Measurements from ENCODE around the gene LHFPL3.

Gene LHFPL3

DNA sequence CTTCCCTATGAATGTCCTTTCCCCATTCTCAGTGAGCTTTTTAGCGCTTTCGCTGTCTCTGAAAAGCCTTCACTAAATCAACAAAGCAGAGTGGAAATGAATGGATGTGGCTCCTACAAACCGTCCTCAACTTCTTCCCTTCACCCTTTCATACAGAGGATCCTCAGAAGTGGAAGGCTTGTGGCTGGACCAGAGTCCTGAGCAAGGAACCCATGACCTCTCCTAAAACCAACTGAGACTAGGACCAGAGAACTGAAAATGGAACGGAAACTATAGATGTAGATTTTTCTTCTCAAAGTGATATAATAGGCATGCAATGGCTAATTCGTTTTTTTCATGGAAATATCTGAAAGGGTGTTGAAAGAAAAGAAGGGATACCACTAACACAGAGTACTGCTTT lies 122.5 kb downstream of the LHFPL3 start:
- DNase-seq: no peak
- in situ Hi-C loops (cut with HindIII; ENCODE audit: low pct_ligation_motif_present, low pct_unique_long_range_greater_than_20kb, low sequenced_read_pairs): no loop called here

DNA sequence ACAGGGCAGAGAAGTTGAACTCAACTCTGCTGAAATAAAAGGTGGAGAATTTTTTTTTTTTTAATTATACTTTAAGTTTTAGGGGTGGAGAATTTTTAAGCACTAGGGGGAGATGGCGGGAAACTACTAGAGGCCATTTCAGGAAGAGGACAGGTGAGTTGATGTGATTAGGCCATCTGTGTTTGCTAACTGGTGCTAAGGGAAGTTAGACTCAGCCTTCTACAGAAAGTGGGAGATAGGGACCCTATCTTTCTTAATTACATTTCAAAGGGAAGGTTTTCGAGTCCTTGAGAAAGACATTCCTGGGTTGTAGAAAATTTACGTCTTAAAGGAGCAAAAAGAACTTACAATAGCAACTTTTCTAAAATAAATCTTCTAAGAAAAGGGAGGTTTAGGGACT lies 124.8 kb downstream of the LHFPL3 start:
- in situ Hi-C loops (cut with HindIII; ENCODE audit: low pct_ligation_motif_present, low pct_unique_long_range_greater_than_20kb, low sequenced_read_pairs): no loop called here
- DNase-seq: no peak

DNA sequence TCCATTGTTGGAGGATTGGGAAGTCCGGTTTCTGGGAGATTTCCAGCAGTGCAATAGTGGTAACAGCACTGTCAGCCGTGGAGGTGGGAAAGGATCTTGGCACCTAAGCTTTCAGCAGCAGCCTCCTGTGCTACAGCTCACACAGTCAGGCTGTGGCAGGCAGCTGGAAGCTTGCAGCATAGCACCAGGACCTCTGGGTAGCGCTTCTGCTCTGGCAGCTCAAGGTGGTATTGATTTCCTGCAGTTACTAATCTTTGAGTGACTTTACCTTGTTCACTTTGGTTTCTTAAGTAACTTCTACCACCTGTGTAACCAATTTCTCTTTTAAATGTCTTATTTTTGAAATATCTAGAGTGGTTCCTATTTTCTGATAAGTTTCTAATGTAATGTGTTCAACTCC lies 130.5 kb downstream of the LHFPL3 start:
- no peak for DNase-seq
- in situ Hi-C loops (cut with HindIII; ENCODE audit: low pct_ligation_motif_present, low pct_unique_long_range_greater_than_20kb, low sequenced_read_pairs): no loop called here

DNA sequence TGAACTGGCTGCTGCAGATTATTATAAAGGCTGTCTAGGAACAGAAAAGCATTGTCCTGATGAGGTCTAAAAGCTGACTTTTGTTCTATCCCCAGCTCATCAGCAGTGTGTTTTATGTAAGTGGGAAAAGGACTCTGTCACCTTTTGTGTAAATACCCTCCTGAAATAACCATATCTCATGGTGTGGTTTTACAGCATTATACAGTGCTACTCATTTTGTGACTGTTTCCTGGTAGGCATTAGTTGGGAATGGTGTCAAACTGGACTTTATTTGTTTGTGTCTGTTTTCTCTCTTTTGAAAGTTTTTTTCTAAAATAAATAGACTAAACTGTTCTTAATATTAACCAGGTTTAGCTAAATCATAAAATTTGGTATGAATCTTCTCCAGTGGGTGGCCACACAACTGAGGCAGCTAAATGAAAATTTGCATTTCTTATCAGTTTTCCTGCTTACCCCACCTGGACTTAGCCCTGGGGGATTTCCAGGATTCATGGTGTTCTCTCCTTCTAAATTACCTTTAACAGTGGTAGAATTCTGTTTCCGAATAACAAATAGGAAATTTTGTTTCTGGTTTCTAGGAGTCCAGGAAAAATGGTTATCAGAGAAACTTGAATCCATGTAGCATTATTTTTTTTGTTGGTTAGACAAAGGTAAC lies 140.9 kb downstream of the LHFPL3 start:
- DNase-seq: no peak
- in situ Hi-C loops (cut with HindIII; ENCODE audit: low pct_ligation_motif_present, low pct_unique_long_range_greater_than_20kb, low sequenced_read_pairs): no loop called here

DNA sequence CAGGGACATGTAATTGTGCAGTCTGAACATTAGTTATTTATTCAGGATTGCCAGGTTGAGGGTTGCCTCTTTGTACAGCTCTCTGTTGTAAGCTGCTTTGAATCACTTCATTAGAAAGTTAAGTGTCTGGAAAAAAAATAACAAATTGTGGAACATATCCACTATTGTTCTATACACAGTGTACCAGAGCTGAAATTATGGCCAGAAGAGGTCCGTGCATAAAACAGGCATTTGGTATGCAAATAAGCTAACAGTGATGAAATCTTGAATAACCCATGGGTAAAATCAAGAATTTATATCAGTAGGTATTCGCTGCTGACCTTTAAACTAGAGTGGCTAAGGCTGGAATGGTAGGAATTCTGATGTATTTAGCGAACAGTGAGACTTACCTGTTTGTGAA lies 152.1 kb downstream of the LHFPL3 start:
- in situ Hi-C loops (cut with HindIII; ENCODE audit: low pct_ligation_motif_present, low pct_unique_long_range_greater_than_20kb, low sequenced_read_pairs): no loop called here
- no peak for DNase-seq

DNA sequence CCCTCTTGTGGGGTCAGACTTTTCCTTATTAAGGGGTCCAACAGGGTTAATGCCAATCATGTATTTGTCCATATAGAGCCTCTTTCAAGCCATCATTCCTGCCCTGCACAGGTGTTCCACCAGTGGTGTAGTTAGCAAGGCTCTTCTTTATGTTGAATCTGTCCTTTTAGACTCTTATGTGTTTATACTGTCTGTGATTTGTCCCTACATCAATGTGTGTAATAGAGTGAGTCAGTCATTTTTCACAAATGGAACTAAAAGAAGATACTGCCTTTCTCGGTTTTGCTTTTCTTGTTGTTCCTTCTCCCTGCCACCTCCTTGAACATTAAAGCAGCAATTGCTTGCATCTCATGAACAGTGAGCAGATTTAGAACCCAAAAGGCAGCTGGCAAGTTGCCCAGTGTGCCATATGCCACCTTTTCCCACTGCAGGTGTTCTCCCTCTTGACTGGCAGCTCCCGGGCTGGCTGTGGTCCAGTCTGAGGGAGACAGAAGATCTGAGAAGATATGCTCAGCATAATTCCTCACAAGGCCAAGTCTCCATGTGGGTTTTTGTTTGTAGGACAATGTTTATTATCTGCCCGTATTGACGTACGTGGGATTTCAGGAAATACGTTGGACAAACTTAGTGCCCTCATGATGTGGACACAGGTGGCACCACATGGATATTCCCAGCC lies 154.1 kb downstream of the LHFPL3 start:
- DNase-seq: no peak
- in situ Hi-C loops (cut with HindIII; ENCODE audit: low pct_ligation_motif_present, low pct_unique_long_range_greater_than_20kb, low sequenced_read_pairs): no loop called here

DNA sequence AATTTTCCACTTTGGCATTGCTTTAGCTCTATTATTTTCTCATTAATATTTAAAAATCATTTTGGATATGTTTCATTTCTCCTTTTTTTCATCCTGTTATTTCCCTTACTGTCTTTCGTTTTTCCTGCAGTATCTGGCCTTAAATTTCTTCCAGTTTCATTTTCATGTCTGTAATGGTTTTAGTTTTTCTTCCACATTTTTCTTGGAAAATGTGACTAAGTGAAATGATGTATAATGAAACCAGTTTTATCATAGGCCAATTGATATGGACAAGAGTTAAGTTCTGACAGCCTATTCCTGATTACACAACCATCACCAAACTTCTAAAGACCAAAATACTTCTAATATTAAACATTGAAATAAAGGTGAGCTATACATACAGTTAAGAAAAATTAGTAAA lies 158.5 kb downstream of the LHFPL3 start:
- in situ Hi-C loops (cut with HindIII; ENCODE audit: low pct_ligation_motif_present, low pct_unique_long_range_greater_than_20kb, low sequenced_read_pairs): no loop called here
- no peak for DNase-seq

DNA sequence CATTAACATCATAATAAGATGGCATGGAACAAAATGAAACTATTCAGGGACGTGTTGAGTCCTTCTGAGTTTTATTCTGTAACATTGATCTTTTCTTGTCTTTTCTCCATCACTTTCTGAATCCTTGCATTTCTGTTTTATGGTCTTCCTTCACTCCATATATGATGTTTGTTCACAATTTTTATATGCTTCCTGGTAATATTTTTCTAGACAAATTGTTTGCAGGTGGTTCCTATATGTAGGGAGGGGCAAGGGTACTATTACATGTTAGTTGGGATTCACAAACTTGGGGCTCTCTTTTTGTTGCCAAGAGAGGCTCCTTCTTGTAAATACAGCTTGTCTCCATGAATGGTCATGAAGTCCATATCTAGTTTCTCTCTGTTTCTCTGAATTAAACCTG lies 159.2 kb downstream of the LHFPL3 start:
- no peak for DNase-seq

DNA sequence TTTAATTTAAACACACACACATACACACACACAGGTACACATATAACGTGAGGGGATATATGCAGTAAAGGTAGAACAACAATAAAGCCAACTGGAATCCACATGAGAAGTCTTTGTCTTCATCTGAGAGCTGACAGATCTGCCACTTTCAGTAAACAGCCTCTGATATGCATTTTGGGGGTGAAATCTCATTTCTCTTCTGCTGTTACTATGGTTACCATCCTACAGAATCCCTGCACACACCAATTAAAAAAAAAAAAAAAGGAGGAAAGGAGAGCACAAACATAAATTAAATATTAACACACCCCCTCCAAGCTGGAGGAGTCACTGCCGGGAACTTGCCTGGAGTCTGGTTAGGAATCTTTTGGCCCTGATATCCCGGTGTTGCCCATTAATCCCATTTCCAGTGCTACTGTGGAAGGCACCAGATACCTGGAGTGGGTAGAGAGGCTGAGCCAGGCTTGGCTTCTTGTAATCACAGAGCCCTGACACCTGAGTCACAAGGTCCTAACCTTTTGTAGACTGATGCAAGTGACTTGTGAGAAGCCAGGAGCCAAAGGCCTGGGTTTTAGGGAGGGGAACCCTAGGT lies 169.1 kb downstream of the LHFPL3 start:
- in situ Hi-C loops (cut with HindIII; ENCODE audit: low pct_ligation_motif_present, low pct_unique_long_range_greater_than_20kb, low sequenced_read_pairs): no loop called here
- DNase-seq: no peak

More for the DNA sequence above, 159.2 kb downstream of the LHFPL3 start:
- in situ Hi-C loops (cut with HindIII; ENCODE audit: low pct_ligation_motif_present, low pct_unique_long_range_greater_than_20kb, low sequenced_read_pairs): no loop called here

DNA sequence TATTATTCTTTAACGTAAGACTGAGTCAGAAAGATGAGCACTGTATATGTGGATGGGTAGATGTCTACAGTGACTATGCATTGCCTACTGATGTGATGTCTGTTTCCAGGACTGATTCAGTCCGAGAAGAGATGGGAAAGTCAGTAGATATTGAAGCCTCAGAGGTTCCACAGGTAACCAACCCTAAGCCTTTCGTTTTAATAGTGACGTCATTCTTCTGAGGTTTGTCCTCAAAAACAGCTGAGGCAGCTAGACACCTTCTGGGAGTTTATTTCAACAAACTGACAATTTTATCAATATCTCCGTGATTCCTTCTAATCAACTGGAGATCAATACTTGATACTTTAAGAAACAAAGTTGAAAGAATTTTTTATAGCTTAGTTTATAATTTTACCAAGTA lies 171.6 kb downstream of the LHFPL3 start:
- DNase-seq: no peak
- in situ Hi-C loops (cut with HindIII; ENCODE audit: low pct_ligation_motif_present, low pct_unique_long_range_greater_than_20kb, low sequenced_read_pairs): no loop called here

DNA sequence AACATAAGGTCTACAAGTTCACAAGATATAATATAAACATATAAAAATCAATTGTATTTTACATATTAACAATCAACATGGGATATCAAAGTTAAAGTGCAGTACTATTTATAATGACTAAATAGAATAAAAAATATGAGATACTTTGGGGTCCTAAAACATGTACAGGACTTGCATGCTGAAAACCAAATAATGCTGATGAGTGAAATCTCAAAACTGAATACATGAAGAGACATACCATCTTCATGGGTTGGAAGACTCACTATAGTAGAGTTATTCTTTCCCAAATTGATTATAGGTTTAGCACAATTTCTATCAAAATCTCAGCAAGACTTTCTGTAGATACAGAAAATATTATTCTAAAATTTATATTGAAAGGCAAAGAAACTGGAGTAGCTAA lies 181.5 kb downstream of the LHFPL3 start:
- in situ Hi-C loops (cut with HindIII; ENCODE audit: low pct_ligation_motif_present, low pct_unique_long_range_greater_than_20kb, low sequenced_read_pairs): no loop called here
- no peak for DNase-seq

DNA sequence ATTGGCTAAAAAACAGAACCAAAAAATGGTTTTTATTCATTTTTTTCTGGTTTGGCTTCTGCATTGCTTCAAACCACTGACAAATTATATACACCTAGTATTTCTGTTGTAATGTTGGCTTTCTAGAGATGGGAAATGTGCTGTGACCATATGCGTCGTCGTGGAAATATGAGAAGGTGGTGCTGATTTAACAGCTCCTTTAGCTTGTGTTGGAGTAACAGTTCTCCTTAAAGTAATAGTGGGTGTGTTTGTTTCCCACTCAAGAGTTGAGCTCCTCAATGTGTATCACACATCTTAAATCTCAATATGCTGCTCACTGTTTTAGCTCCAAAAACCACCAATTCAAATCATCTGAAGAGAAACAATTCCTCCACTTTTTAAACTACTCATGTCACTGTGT lies 196.4 kb downstream of the LHFPL3 start:
- in situ Hi-C loops (cut with HindIII; ENCODE audit: low pct_ligation_motif_present, low pct_unique_long_range_greater_than_20kb, low sequenced_read_pairs): no loop called here
- no peak for DNase-seq

DNA sequence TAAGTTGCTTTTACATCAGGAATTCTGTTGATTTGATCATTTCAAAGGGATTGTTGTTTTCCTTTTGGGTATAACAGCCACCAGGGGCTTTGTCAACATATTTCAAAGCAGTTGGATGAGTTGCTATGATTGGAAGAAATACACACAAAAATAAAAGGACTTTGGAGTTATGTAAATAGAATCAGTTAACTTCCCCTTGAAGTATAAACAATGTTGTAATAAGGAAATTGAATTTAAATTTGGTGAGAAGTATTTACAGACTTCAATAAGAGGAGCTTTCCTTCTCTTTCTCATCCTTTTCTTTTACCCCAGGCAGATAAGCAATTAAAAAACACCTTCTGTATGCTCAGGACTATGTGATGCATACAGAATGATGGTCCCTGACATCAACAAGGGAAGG lies 199.7 kb downstream of the LHFPL3 start:
- no peak for DNase-seq
- in situ Hi-C loops (cut with HindIII; ENCODE audit: low pct_ligation_motif_present, low pct_unique_long_range_greater_than_20kb, low sequenced_read_pairs): no loop called here

DNA sequence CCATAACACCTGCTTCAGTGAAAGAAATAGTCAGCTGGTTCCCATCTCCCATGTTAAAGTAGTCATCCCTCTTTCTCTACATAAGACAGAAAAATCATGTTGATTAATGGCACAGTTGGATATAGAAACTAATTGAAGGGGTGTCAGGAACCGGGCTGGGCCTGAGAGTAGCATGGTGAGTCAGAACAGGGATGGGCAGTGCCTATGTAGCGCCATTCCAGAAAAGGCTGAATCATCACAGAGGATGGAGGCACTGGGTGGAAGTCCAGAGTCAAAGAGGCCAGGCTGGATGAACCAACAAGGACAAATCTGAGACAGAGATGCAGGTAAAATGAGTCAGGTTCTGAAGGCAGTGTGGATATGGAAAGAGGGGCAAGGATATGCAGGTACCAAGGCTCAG lies 201.2 kb downstream of the LHFPL3 start:
- DNase-seq: no peak
- in situ Hi-C loops (cut with HindIII; ENCODE audit: low pct_ligation_motif_present, low pct_unique_long_range_greater_than_20kb, low sequenced_read_pairs): no loop called here

DNA sequence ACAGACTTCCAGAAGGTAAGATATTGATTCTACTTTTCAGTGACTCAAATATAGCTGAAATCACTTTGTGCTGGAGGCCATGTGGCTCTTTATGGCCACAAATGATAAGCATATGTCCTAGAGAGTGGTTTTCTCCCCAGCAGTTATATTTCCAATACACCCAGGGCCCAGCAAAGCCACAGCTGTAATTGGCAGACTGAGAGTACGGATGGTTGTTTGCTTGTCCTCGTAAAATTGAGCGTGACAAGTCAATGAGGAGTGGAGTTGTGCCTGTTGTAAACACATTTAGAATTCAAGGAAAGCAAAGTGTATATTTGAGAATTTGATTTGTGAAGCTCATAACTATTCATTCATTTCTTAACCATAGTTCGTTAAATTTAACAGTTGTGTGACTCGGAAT lies 201.8 kb downstream of the LHFPL3 start:
- DNase-seq: no peak
- in situ Hi-C loops (cut with HindIII; ENCODE audit: low pct_ligation_motif_present, low pct_unique_long_range_greater_than_20kb, low sequenced_read_pairs): no loop called here

DNA sequence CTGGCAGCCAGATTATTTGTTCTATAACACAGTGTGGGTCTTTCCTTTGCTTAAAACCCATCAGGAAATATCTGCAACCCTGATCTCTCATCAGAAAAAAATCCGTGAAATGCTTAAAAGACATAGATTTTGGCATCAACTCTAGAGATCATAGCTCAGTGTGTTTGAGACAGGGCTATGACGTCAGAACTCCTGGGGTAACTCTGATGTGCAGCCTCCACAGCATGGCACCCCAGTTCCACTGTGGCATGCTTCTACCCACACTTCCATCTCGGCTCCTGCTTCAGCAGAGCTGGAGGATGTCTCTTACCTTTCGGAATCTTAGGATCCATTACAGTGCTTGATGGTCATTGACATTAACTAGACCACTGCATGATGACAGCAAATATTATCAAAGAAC lies 205.7 kb downstream of the LHFPL3 start:
- in situ Hi-C loops (cut with HindIII; ENCODE audit: low pct_ligation_motif_present, low pct_unique_long_range_greater_than_20kb, low sequenced_read_pairs): no loop called here

DNA sequence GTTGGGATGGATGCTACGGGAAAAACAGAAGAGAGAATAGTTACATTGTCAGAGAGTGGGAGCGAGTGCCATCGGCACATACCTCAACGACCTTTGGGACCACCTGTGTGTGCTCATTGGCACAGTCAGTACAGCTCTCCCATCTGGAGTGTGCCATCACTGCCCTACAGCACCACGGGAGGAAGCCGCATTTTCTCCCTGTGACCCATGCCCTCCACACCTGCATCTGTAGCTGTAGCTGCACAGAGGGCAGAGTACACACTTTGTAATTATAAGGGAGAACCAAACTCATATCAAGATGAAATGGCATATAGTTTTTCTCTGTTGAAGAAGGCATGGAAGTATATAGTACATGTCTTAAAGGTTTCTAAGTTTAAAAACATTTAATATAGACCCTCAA lies 207.4 kb downstream of the LHFPL3 start:
- in situ Hi-C loops (cut with HindIII; ENCODE audit: low pct_ligation_motif_present, low pct_unique_long_range_greater_than_20kb, low sequenced_read_pairs): no loop called here
- no peak for DNase-seq

More for the DNA sequence above, 205.7 kb downstream of the LHFPL3 start:
- no peak for DNase-seq

DNA sequence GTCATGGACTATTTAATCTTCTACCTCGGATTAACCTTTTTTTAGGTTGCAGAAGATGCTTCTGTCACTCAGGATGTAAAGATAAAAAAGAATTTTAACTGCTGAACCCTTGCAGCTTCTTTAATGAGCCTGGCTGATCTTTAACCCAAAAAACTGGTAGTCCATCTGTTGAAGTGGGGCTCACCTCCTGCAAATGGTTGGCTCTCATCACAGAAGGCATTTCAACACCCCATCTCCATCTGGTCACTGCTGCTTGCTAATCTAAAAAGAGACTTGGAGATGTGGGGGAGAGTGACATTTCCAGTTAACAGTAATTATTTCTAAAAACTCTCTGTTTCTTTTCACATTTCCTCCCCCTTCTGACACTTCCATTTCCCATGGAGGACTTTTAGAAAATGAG lies 208.6 kb downstream of the LHFPL3 start:
- in situ Hi-C loops (cut with HindIII; ENCODE audit: low pct_ligation_motif_present, low pct_unique_long_range_greater_than_20kb, low sequenced_read_pairs): no loop called here
- no peak for DNase-seq

DNA sequence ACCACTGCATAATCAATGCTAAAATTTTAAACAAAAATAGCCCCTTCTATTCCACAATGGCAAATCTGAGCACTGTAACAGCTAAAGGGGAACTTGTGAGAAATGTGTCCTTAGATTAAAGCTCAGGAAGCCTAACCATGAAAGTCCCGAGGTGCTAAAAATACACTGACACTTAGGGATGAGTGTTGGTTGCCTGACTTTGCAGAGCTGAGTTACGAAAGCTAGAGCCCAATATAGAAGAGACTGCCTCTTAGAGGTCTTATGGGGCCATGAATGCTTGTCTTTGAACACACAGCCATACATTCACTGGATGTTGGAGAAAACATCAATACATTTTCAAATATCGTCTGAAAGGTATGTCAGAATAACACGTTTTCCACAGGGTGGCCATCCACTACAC lies 209.7 kb downstream of the LHFPL3 start:
- in situ Hi-C loops (cut with HindIII; ENCODE audit: low pct_ligation_motif_present, low pct_unique_long_range_greater_than_20kb, low sequenced_read_pairs): no loop called here
- no peak for DNase-seq

DNA sequence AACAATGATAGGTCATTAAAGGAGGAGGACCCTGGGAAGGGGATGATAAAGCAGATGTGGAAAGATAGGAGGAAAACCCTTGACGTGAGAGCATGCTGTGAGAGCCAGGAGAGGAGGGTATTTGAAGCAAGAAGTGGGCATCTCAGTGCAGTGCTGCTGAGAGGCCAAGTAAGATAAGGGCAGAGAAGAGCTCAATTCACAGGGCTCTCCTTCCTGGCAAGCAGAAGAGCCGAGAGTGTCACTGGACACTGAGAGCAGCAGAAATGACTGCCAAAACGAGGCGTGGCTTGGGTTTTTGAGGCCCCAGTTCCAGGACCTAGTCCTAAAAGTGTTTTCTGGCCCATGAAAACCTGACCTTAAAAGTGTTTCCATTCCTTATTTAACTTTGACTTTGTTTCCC lies 213.5 kb downstream of the LHFPL3 start:
- no peak for DNase-seq
- in situ Hi-C loops (cut with HindIII; ENCODE audit: low pct_ligation_motif_present, low pct_unique_long_range_greater_than_20kb, low sequenced_read_pairs): no loop called here

All from ACHN (cell line).